Hematopoietic multipotent progenitor cell (in vitro differentiated cells): ENCODE measurements around the gene RNF114. TPM values are rescaled to one million over a fixed set of nuclear protein-coding genes. Genes with fewer than 3 reads are reported as not detected.

Source experiments
- small RNA-seq: library from RNA; depleted of rRNA; stranded (forward); fragments of <200 nt; gene quantifications from one replicate; pipeline ENCODE3, GENCODE V24; 2012
- total RNA-seq: library from RNA; depleted of rRNA; stranded (reverse); fragments of >200 nt; gene quantifications from one replicate; pipeline ENCODE4 v1.2.3, GENCODE V29; 2012

Gene RNF114
- total RNA-seq, 1 donor = 239 TPM

Small RNAs within 50 kb of the gene (small RNA-seq; reads per million reads assigned to genes)
- not detected for gene RF00017
- gene RF00019 = not detected
- gene RNU6-147P = not detected

Other genes starting within 250 kb of the RNF114 start
- 12.4 TPM for gene B4GALT5, start 222.5 kb upstream of the RNF114 start, total RNA-seq
- 21.8 TPM for gene SLC9A8, start 123.6 kb upstream of the RNF114 start, total RNA-seq
- 6.2 TPM for gene SPATA2, start 20.9 kb upstream of the RNF114 start, total RNA-seq
- 1.1 TPM for gene SNAI1, start 46.6 kb downstream of the RNF114 start, total RNA-seq
- gene UBE2V1, start 176.8 kb downstream of the RNF114 start, total RNA-seq = 33.4 TPM
- gene PEDS1, start 217.3 kb downstream of the RNF114 start, total RNA-seq = 48.2 TPM